H1 (cell line): Measurements from ENCODE around the gene SMTN. TPM values are rescaled to one million over a fixed set of nuclear protein-coding genes. Genes with fewer than 3 reads are reported as not detected.

Experiments used
- ASH2L ChIP-seq: fragments of 200-600, 300-600 bp; sonication (generic); IDR thresholded peaks from one replicate; pipeline ENCODE4 v1.7.1; 2017; ENCODE audit warnings: low read length
- CBX5 ChIP-seq: fragments of 300-800, 300-1000 bp; sonication (generic); IDR thresholded peaks from 2 replicates; pipeline ENCODE4 v1.7.1; 2016; ENCODE audit warnings: antibody characterized with exemption, low read length, low read depth
- JUN ChIP-seq: IDR thresholded peaks from 2 replicates; pipeline ENCODE4 v1.6.1; 2011; ENCODE audit warnings: low read depth, mild to moderate bottlenecking, improper control_type of control experiment, low read length
- JUND ChIP-seq: IDR thresholded peaks from 2 replicates; pipeline ENCODE4 v1.6.1; 2011; ENCODE audit warnings: mild to moderate bottlenecking, improper control_type of control experiment, low read length
- NANOG ChIP-seq: IDR thresholded peaks from 2 replicates; pipeline ENCODE4 v1.6.1; 2011; ENCODE audit warnings: low read length, low read depth, mild to moderate bottlenecking, inconsistent platforms; ENCODE audit not compliant: insufficient read depth, poor library complexity, severe bottlenecking
- polyA plus RNA-seq, 7 experiments: library from polyadenylated mRNA; depleted of rRNA in 3 of 7; stranded (reverse) in 5 of 7; unstranded in 2 of 7; fragments of >200 nt in 5 of 7; fragments of 200-250 nt in 2 of 7; gene quantifications; 1 replicate in 5 of 7; 2 replicates in 1 of 7; 4 replicates in 1 of 7; pipeline versions ENCODE4 v1.2.1 to v1.2.3, GENCODE V29; 2011 to 2013; ENCODE audit warnings: missing spikeins in 2 of 7, mixed read lengths in 2 of 7
- total RNA-seq: library from RNA; stranded (reverse); fragmentation: NEBNext Ultra II Directional; extraction: Animal tissue kit (Norgen Biotek cat#: 25700); gene quantifications from 2 replicates; pipeline ENCODE4 v1.2.1, GENCODE V29; 2021
- TF ChIP-seq, protein P1 (sequence below), 3 experiments: IDR thresholded peaks; 1 replicate in 2 of 3; 2 replicates in 1 of 3; pipeline versions ENCODE4 v1.5.1 to v1.6.1; 2011; ENCODE audit warnings: low read length in 3 of 3, mild to moderate bottlenecking in 3 of 3, inconsistent platforms in 2 of 3, low read depth in 1 of 3, moderate library complexity in 1 of 3; ENCODE audit not compliant: insufficient read depth in 1 of 3; ENCODE audit errors: control extremely low read depth in 1 of 3

The SMTN gene
- total and polyA plus RNA-seq, 2 of the 8 experiments (the other 6 are each of a cell fraction or from before 2014, with no cell fraction given), result 12.3 to 20.8 TPM

GRCh38 chr22:31139866-31140716 lies 59.0 kb downstream of the SMTN start, which contains the start of gene PLA2G3 (continued):
- TF ChIP-seq CBX5 (no peak), ASH2L (peak; percentile 34), JUND (no peak), JUN (no peak), NANOG (no peak)
- TF ChIP-seq, protein P1, sequence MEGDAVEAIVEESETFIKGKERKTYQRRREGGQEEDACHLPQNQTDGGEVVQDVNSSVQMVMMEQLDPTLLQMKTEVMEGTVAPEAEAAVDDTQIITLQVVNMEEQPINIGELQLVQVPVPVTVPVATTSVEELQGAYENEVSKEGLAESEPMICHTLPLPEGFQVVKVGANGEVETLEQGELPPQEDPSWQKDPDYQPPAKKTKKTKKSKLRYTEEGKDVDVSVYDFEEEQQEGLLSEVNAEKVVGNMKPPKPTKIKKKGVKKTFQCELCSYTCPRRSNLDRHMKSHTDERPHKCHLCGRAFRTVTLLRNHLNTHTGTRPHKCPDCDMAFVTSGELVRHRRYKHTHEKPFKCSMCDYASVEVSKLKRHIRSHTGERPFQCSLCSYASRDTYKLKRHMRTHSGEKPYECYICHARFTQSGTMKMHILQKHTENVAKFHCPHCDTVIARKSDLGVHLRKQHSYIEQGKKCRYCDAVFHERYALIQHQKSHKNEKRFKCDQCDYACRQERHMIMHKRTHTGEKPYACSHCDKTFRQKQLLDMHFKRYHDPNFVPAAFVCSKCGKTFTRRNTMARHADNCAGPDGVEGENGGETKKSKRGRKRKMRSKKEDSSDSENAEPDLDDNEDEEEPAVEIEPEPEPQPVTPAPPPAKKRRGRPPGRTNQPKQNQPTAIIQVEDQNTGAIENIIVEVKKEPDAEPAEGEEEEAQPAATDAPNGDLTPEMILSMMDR (IDR thresholded peaks at IDR 0.05; ENCODE audit: control extremely low read depth in 1 of 3, insufficient read depth in 1 of 3, low read depth in 1 of 3, low read length in 3 of 3), result peak; percentile 30 to 33 (median 32)
- TF ChIP-seq, all 59 proteins: peak for 15
